ENCODE results near the gene RAB11A. TPM values are rescaled to one million over a fixed set of nuclear protein-coding genes. Genes with fewer than 3 reads are reported as not detected.

Gene RAB11A
- total RNA-seq, 6 experiments from 2014 or later: 50.3 to 110 (median 81.6) TPM

GRCh38 chr15:65877749-65878148 is 8.5 kb downstream of the RAB11A start:
- no peak overlapping the region for H3K4me3 ChIP-seq
- H3K27me3 ChIP-seq: no peaks in the 10 kb centered on the region
- no peak for TF ChIP-seq CTCF (IDR thresholded peaks at IDR 0.05)
- TF ChIP-seq POLR2A (IDR thresholded peaks at IDR 0.05): no peak
- 97% methylated on average over 3 of the region's 3 CpGs for WGBS (ENCODE audit: insufficient coverage, low coverage, low lambda C conversion rate, missing lambda C conversion rate)
- no peaks in the 10 kb centered on the region for H3K9me3 ChIP-seq
- no peak for ATAC-seq
- H3K36me3 ChIP-seq: peaks cover 0 to 46% (median 12%) of the 10 kb centered on the region in 4 donors
- no peaks in the 10 kb centered on the region for H3K4me1 ChIP-seq
- no peak for DNase-seq
- H3K27ac ChIP-seq: no peak overlapping the region
- intact Hi-C loops (cut with DNase I): no loop called here

- H3K27me3 ChIP-seq: no peaks in the 10 kb centered on the region
- no peak overlapping the region for H3K4me3 ChIP-seq
- DNase-seq (no peak), ATAC-seq (no peak)
- no peak overlapping the region for H3K27ac ChIP-seq
- no peaks in the 10 kb centered on the region for H3K4me1 ChIP-seq
- no peaks in the 10 kb centered on the region for H3K9me3 ChIP-seq
- intact Hi-C loops (cut with DNase I): no loop called here
- TF ChIP-seq CTCF (IDR thresholded peaks at IDR 0.05) (no peak), POLR2A (IDR thresholded peaks at IDR 0.05) (no peak)
- 64% methylated on average over 3 of the region's 3 CpGs for WGBS (ENCODE audit: insufficient coverage, low coverage, low lambda C conversion rate, missing lambda C conversion rate)
- peaks cover 0 to 62% (median 16%) of the 10 kb centered on the region in 4 donors for H3K36me3 ChIP-seq
These were observed 12.6 kb downstream of the RAB11A start for GRCh38 chr15:65881766-65882434.

GRCh38 chr15:65883571-65883970 is 14.3 kb downstream of the RAB11A start:
- ATAC-seq: no peak

GRCh38 chr15:65884511-65884910 is 15.2 kb downstream of the RAB11A start:
- H3K4me1 ChIP-seq: no peaks in the 10 kb centered on the region
- intact Hi-C loops (cut with DNase I): no loop called here
- H3K27me3 ChIP-seq: no peaks in the 10 kb centered on the region
- peaks cover 0 to 52% (median 21%) of the 10 kb centered on the region in 4 donors for H3K36me3 ChIP-seq
- no peak overlapping the region for H3K4me3 ChIP-seq
- no peak for ATAC-seq
- no peaks in the 10 kb centered on the region for H3K9me3 ChIP-seq
- DNase-seq: no peak
- no peak overlapping the region for H3K27ac ChIP-seq
- TF ChIP-seq POLR2A (IDR thresholded peaks at IDR 0.05) (no peak), CTCF (IDR thresholded peaks at IDR 0.05) (no peak)

More at GRCh38 chr15:65883571-65883970, 14.3 kb downstream of the RAB11A start:
- no peak for DNase-seq
- WGBS (ENCODE audit: insufficient coverage, low coverage, low lambda C conversion rate, missing lambda C conversion rate): 94% methylated on average over 5 of the region's 6 CpGs
- intact Hi-C loops (cut with DNase I): no loop called here
- Histone ChIP-seq H3K9me3 (no peaks in the 10 kb centered on the region), H3K4me3 (no peak overlapping the region), H3K27me3 (no peaks in the 10 kb centered on the region), H3K27ac (no peak overlapping the region), H3K36me3 (peaks cover 0 to 60% (median 21%) of the 10 kb centered on the region in 4 donors), H3K4me1 (no peaks in the 10 kb centered on the region)
- TF ChIP-seq POLR2A (IDR thresholded peaks at IDR 0.05) (no peak), CTCF (IDR thresholded peaks at IDR 0.05) (no peak)

Data from right lobe of liver (tissue), 6 donors.